ENCODE data around the gene CLEC1B. TPM values are rescaled to one million over a fixed set of nuclear protein-coding genes. Genes with fewer than 3 reads are reported as not detected.

CLEC1B gene
- total RNA-seq, 1 experiment from 2014 or later, result not detected

- ChIA-PET POLR2A (no interaction called here), CTCF (interaction anchor here (0.6 kb wide), 1 partner anchor 1498 kb away, joined by 4 read pairs; no protein-coding TSS in a partner anchor)
- H3K27me3 ChIP-seq (ENCODE audit: control insufficient read depth, insufficient read depth, low read length), result no peaks in the 10 kb centered on the region
Measured at GRCh38 chr12:10042167-10042566, 43.2 kb upstream of the CLEC1B start.

DNA sequence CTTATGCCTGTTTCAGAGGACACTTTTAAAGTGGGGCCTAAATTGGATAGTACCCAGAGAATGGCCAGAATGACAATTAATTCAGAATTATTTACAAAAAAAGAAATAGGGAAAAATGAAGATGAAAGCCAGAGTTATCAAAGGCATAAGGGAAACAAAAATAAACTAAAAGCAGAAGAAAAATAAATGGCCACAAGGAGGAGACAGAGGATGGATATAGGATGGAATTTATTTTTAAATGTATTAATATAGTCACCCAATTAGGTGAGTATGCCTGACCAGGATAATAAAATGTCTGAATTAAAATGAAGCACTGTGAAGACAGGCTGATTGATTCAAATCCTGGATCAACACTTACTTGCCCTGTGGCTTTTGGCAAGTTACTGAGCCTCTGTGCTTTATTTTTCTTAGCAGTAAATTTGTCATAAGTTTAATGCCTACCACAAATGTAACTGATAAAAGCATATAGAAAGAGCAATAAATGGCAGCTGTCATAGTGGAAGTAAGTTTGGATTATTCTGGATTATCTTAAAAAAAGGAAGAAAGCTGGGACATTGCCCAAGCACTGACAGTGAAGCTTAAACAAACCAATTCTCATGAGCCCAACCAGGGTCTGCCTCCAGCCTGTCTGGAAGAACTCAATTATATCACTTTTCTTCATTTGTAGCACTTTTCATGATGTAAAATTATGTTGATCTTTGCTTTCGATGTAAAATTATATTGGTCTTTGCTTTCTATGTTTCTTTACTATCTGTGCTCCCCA lies 35.0 kb upstream of the CLEC1B start:
- no peak for DNase-seq (ENCODE audit: low read depth, low spot score)
- POLR2A ChIA-PET, result no interaction called here

More at GRCh38 chr12:10042167-10042566, 43.2 kb upstream of the CLEC1B start:
- Histone ChIP-seq H3K9me3 (ENCODE audit: control insufficient read depth, insufficient read depth, low read depth, low read length) (no peaks in the 10 kb centered on the region), H3K4me1 (ENCODE audit: control insufficient read depth, insufficient read depth, low read length) (no peaks in the 10 kb centered on the region), H3K4me3 (ENCODE audit: low read depth in 2 of 2, low read length in 2 of 2) (no peak overlapping the region), H3K27ac (ENCODE audit: low read length) (no peak overlapping the region), H3K36me3 (ENCODE audit: control insufficient read depth, insufficient read depth, low read length) (no peaks in the 10 kb centered on the region)
- BruUV-seq (replicated peaks), result no TSS peak
- DNase-seq (ENCODE audit: low read depth, low spot score) (no peak), ATAC-seq (no peak)
- no peak for TF ChIP-seq REST (IDR thresholded peaks at IDR 0.05; ENCODE audit: insufficient read depth in 1 of 2, low read depth in 2 of 2, low read length in 1 of 2)
- no peak for TF ChIP-seq TCF7L2 (IDR thresholded peaks at IDR 0.05; ENCODE audit: low read depth, low read length)
- in situ Hi-C loops (cut with HindIII; ENCODE audit: low pct_unique_long_range_greater_than_20kb, low sequenced_read_pairs) (no loop called here), intact Hi-C loops (cut with micrococcal nuclease; ENCODE audit: unreplicated experiment) (no loop called here)

GRCh38 chr12:10031771-10032175 lies 32.9 kb upstream of the CLEC1B start:
- Histone ChIP-seq H3K4me1 (ENCODE audit: control insufficient read depth, insufficient read depth, low read length) (no peaks in the 10 kb centered on the region), H3K4me3 (ENCODE audit: low read depth in 2 of 2, low read length in 2 of 2) (no peak overlapping the region), H3K9me3 (ENCODE audit: control insufficient read depth, insufficient read depth, low read depth, low read length) (no peaks in the 10 kb centered on the region), H3K36me3 (ENCODE audit: control insufficient read depth, insufficient read depth, low read length) (no peaks in the 10 kb centered on the region), H3K27me3 (ENCODE audit: control insufficient read depth, insufficient read depth, low read length) (no peaks in the 10 kb centered on the region), H3K27ac (ENCODE audit: low read length) (no peak overlapping the region)
- ATAC-seq (peak; percentile 79), DNase-seq (ENCODE audit: low read depth, low spot score) (no peak)
- intact Hi-C loops (cut with micrococcal nuclease; ENCODE audit: unreplicated experiment) (loop anchor here (2.0 kb wide), 1 partner anchor 109 kb away; no protein-coding TSS in a partner anchor), in situ Hi-C loops (cut with HindIII; ENCODE audit: low pct_unique_long_range_greater_than_20kb, low sequenced_read_pairs) (no loop called here)
- POLR2A ChIA-PET, result no interaction called here
- CTCF ChIA-PET, result no interaction called here
- no peak for TF ChIP-seq REST (IDR thresholded peaks at IDR 0.05; ENCODE audit: insufficient read depth in 1 of 2, low read depth in 2 of 2, low read length in 1 of 2)
- no peak for TF ChIP-seq POLR2AphosphoS5 (IDR thresholded peaks at IDR 0.05; ENCODE audit: low read depth, low read length)
- no peak for TF ChIP-seq SIN3A (IDR thresholded peaks at IDR 0.05; ENCODE audit: borderline replicate concordance, insufficient read depth, low read depth, low read length)
- TF ChIP-seq, protein P1, sequence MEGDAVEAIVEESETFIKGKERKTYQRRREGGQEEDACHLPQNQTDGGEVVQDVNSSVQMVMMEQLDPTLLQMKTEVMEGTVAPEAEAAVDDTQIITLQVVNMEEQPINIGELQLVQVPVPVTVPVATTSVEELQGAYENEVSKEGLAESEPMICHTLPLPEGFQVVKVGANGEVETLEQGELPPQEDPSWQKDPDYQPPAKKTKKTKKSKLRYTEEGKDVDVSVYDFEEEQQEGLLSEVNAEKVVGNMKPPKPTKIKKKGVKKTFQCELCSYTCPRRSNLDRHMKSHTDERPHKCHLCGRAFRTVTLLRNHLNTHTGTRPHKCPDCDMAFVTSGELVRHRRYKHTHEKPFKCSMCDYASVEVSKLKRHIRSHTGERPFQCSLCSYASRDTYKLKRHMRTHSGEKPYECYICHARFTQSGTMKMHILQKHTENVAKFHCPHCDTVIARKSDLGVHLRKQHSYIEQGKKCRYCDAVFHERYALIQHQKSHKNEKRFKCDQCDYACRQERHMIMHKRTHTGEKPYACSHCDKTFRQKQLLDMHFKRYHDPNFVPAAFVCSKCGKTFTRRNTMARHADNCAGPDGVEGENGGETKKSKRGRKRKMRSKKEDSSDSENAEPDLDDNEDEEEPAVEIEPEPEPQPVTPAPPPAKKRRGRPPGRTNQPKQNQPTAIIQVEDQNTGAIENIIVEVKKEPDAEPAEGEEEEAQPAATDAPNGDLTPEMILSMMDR (IDR thresholded peaks at IDR 0.05), result no peak
- TF ChIP-seq TCF7L2 (IDR thresholded peaks at IDR 0.05; ENCODE audit: low read depth, low read length), result no peak
- BruUV-seq (replicated peaks), result no TSS peak

More for the DNA sequence above, 35.0 kb upstream of the CLEC1B start:
- no TSS peak for BruUV-seq (replicated peaks)
- intact Hi-C loops (cut with micrococcal nuclease; ENCODE audit: unreplicated experiment), result loop anchor here (2.0 kb wide), 1 partner anchor 107 kb away; no protein-coding TSS in a partner anchor
- in situ Hi-C loops (cut with HindIII; ENCODE audit: low pct_unique_long_range_greater_than_20kb, low sequenced_read_pairs), result no loop called here
- H3K9me3 ChIP-seq (ENCODE audit: control insufficient read depth, insufficient read depth, low read depth, low read length), result no peaks in the 10 kb centered on the region
- CTCF ChIA-PET, result no interaction called here
- H3K4me1 ChIP-seq (ENCODE audit: control insufficient read depth, insufficient read depth, low read length), result no peaks in the 10 kb centered on the region
- H3K36me3 ChIP-seq (ENCODE audit: control insufficient read depth, insufficient read depth, low read length), result no peaks in the 10 kb centered on the region
- TF ChIP-seq, protein P1 (IDR thresholded peaks at IDR 0.05), result peak; percentile 56; the same call in 1 of the 2 replicates
- TF ChIP-seq SIN3A (IDR thresholded peaks at IDR 0.05; ENCODE audit: borderline replicate concordance, insufficient read depth, low read depth, low read length), result no peak
- TF ChIP-seq TCF7L2 (IDR thresholded peaks at IDR 0.05; ENCODE audit: low read depth, low read length), result no peak
- TF ChIP-seq POLR2AphosphoS5 (IDR thresholded peaks at IDR 0.05; ENCODE audit: low read depth, low read length), result no peak
- H3K4me3 ChIP-seq (ENCODE audit: low read depth in 2 of 2, low read length in 2 of 2), result no peak overlapping the region
- no peak for ATAC-seq
- no peaks in the 10 kb centered on the region for H3K27me3 ChIP-seq (ENCODE audit: control insufficient read depth, insufficient read depth, low read length)
- no peak overlapping the region for H3K27ac ChIP-seq (ENCODE audit: low read length)
